GM23248 (cell line): ENCODE results near the gene MIOX.

Source experiments
- EZH2 ChIP-seq: fragments of 200-600 bp; sonication (generic); IDR thresholded peaks from 2 replicates; pipeline ENCODE4 v1.6.1; 2018; ENCODE audit warnings: antibody characterized with exemption, mild to moderate bottlenecking; ENCODE audit not compliant: insufficient read depth, poor library complexity, severe bottlenecking
- EZH2phosphoT487 ChIP-seq: fragments of 200-600 bp; sonication (generic); IDR thresholded peaks from 2 replicates; pipeline ENCODE4 v1.6.1; 2018; ENCODE audit warnings: antibody characterized with exemption, moderate library complexity, mild to moderate bottlenecking, low read depth; ENCODE audit not compliant: insufficient read depth

GRCh38 chr22:50529897-50530579 lies 43.4 kb downstream of the MIOX start, which contains the start of gene TYMP:
- TF ChIP-seq EZH2, result no peak
- TF ChIP-seq EZH2phosphoT487, result no peak
